Activated naive CD8-positive, alpha-beta T cell treated with anti-CD3 and anti-CD28 coated beads, Interleukin-2, amount 10 ng/mL, durations not matched to agents 7 days and 5 days (primary cell): ENCODE results near the gene KRTAP4-3. TPM values are rescaled to one million over a fixed set of nuclear protein-coding genes. Genes with fewer than 3 reads are reported as not detected.
"Not testable (repeated sequence)": the region's sequence is repeated elsewhere in the genome, so short reads cannot be mapped to it uniquely, and the experiment has no call there.

ENCODE experiments used
- ATAC-seq: fragments of 150-1000 bp; cut with Tn5 transposase; one replicate; pipeline ENCODE4 v1.10.0; 2021; ENCODE audit warnings: low read depth, moderate library complexity
- POLR2A ChIA-PET: fragments of 350-600 bp; sonication (Branson Sonifier 250); formaldehyde crosslinking; loops from one replicate; lab custom pipeline; 2021; ENCODE audit warnings: antibody characterized with exemption; lab: Charles Lee
- DNase-seq: peaks from one replicate; pipeline ENCODE4 v3.0.0; 2021
- H3K27ac Mint-ChIP-seq: one replicate; pipeline ENCODE4 v1.8.0; 2022; ENCODE audit warnings: mild to moderate bottlenecking, mixed read lengths
- H3K27me3 Mint-ChIP-seq: one replicate; pipeline ENCODE4 v1.8.0; 2022; ENCODE audit warnings: mild to moderate bottlenecking, moderate library complexity, mixed read lengths
- H3K36me3 Mint-ChIP-seq: one replicate; pipeline ENCODE4 v1.8.0; 2021; ENCODE audit warnings: mild to moderate bottlenecking, mixed read lengths
- H3K4me1 Mint-ChIP-seq: one replicate; pipeline ENCODE4 v1.8.0; 2021; ENCODE audit warnings: mixed read lengths
- H3K4me3 Mint-ChIP-seq: one replicate; pipeline ENCODE4 v1.8.0; 2022; ENCODE audit warnings: mild to moderate bottlenecking, moderate library complexity, mixed read lengths
- H3K9me3 Mint-ChIP-seq: one replicate; pipeline ENCODE4 v1.8.0; 2021; ENCODE audit warnings: mixed read lengths
- total RNA-seq, 2 experiments: library from RNA; stranded (reverse); gene quantifications; one replicate each; pipeline ENCODE4 v1.2.3, GENCODE V29; 2021

Gene KRTAP4-3
- total RNA-seq, 2 experiments from 2014 or later: not detected

DNA sequence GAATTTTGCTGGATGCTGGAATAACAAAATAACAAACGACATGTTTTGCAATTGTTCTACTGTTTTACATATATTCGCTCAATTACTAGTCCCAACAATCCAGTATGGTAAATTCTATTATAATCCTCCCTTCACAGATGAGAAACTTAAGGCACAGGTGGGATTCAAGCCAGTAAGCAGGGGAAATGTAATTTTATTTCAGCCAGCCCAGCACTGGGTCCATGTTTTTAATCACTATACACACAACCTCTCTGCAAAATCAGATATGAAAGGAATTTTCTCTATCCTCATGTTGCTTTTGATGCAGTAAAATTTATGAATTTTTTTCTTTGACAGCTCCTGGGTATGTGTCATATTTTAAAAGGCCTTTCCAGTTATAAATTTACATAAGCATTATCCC is 22.8 kb downstream of the KRTAP4-3 start:
- H3K36me3 Mint-ChIP-seq: peaks cover 5% of the 10 kb centered on the region
- no peak for DNase-seq
- H3K27me3 Mint-ChIP-seq: peaks cover 2% of the 10 kb centered on the region
- peaks cover 21% of the 10 kb centered on the region for H3K9me3 Mint-ChIP-seq
- POLR2A ChIA-PET: no interaction called here
- ATAC-seq: no peak
- H3K4me3 Mint-ChIP-seq: no peak overlapping the region
- H3K27ac Mint-ChIP-seq: no peak overlapping the region
- H3K4me1 Mint-ChIP-seq: no peaks in the 10 kb centered on the region

GRCh38 chr17:41144846-41145245 is 23.2 kb downstream of the KRTAP4-3 start:
- ATAC-seq: no peak
- H3K27ac Mint-ChIP-seq: no peak overlapping the region
- POLR2A ChIA-PET: no interaction called here
- peaks cover 21% of the 10 kb centered on the region for H3K9me3 Mint-ChIP-seq
- H3K27me3 Mint-ChIP-seq: peaks cover 2% of the 10 kb centered on the region
- DNase-seq: no peak
- no peak overlapping the region for H3K4me3 Mint-ChIP-seq
- H3K4me1 Mint-ChIP-seq: no peaks in the 10 kb centered on the region
- H3K36me3 Mint-ChIP-seq: peaks cover 5% of the 10 kb centered on the region

DNA sequence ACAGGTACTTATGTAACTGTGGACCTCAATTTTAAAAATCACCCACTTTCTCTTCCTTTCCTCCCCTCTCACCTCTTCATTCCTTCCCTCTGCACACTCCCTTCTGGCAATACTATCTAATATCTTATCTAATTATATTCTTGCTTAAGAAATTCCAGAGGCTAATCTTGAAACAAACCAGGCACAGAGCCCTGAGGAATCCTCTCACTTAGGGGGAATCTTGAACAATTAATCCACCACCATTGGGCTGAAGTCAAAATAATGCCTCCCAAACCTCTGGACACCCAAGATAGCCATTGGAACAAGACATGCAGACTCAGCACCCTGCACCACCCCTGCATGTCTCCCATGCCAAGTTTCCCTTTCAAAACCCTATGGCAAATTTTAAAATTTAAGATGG is 26.7 kb downstream of the KRTAP4-3 start:
- Mint-ChIP-seq H3K27ac (no peak overlapping the region), H3K9me3 (peaks cover 29% of the 10 kb centered on the region), H3K4me3 (no peak overlapping the region), H3K4me1 (no peaks in the 10 kb centered on the region), H3K27me3 (peaks cover 2% of the 10 kb centered on the region), H3K36me3 (peaks cover 7% of the 10 kb centered on the region)
- ATAC-seq (no peak), DNase-seq (no peak)
- POLR2A ChIA-PET: no interaction called here

- DNase-seq: no peak
- Mint-ChIP-seq H3K27ac (no peak within 1 kb of the TSS), H3K36me3 (peaks cover 7% of the 10 kb centered on the region), H3K27me3 (peaks cover 2% of the 10 kb centered on the region), H3K9me3 (peaks cover 29% of the 10 kb centered on the region), H3K4me3 (no peak within 1 kb of the TSS), H3K4me1 (no peaks in the 10 kb centered on the region)
- no peak for ATAC-seq
- POLR2A ChIA-PET: no interaction called here
Measured at GRCh38 chr17:41140360-41141131, 27.5 kb downstream of the KRTAP4-3 start, which contains the start of gene KRTAP4-6. TSS of gene KRTAP4-6 (minus strand) at chr17:41140544. CDS start at chr17:41140487, 57 bp downstream.

- DNase-seq, ATAC-seq, POLR2A ChIA-PET, H3K4me3 Mint-ChIP-seq, H3K4me1 Mint-ChIP-seq, H3K27me3 Mint-ChIP-seq, H3K27ac Mint-ChIP-seq, H3K36me3 Mint-ChIP-seq: not testable (repeated sequence)
- H3K9me3 Mint-ChIP-seq: peaks cover 29% of the 10 kb centered on the region
Measured at GRCh38 chr17:41139865-41140264, 28.2 kb downstream of the KRTAP4-3 start.

DNA sequence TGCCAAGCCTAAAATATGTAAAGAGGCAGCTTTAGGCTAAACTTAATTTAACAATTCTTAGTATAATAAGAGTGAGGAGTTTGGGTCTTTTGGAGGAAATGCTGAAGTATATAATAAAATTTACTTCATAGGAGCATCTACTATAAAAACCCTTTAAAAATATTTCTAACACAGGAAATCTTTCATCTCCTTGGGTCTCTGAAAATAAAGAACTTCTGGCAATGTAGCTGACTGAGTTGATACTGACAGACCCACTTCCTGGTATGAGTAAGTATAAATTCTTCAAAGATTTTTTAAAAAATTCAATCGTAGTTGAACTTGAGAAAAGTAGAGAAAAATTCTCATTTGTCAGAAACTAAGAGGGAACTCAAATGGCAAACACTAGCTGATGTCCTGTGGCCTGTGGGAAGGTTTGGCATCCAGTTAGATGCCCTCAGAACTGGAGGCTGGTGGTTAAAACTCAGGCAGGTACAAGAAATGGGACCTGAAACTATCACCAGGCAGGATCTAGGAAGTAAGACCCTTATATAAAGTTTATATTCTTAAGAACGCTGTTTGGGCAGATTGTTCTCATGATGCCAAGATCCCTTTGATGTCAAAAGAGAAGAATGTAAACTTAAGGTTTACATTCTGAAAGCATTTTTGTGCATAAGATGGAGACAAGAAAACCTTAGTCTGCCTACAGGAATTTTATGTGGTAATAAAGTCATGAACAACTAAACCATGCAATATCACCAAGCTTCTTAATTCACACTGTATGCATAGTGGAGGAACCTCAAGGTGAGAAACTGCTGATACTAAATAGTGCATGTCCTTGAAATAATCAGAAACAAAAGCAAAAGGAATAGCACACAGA is 33.9 kb downstream of the KRTAP4-3 start:
- Mint-ChIP-seq H3K9me3 (peaks cover 5% of the 10 kb centered on the region), H3K36me3 (no peaks in the 10 kb centered on the region), H3K27me3 (no peaks in the 10 kb centered on the region), H3K4me1 (peaks cover 5% of the 10 kb centered on the region), H3K4me3 (no peak overlapping the region), H3K27ac (no peak overlapping the region)
- no peak for ATAC-seq
- DNase-seq: no peak
- POLR2A ChIA-PET: no interaction called here

- POLR2A ChIA-PET: no interaction called here
- Mint-ChIP-seq H3K4me3 (no peak overlapping the region), H3K36me3 (no peaks in the 10 kb centered on the region), H3K27ac (no peak overlapping the region), H3K4me1 (peaks cover 5% of the 10 kb centered on the region), H3K9me3 (no peaks in the 10 kb centered on the region), H3K27me3 (peaks cover 2% of the 10 kb centered on the region)
- no peak for ATAC-seq
- no peak for DNase-seq
Measured at GRCh38 chr17:41131979-41132378, 36.0 kb downstream of the KRTAP4-3 start.

DNA sequence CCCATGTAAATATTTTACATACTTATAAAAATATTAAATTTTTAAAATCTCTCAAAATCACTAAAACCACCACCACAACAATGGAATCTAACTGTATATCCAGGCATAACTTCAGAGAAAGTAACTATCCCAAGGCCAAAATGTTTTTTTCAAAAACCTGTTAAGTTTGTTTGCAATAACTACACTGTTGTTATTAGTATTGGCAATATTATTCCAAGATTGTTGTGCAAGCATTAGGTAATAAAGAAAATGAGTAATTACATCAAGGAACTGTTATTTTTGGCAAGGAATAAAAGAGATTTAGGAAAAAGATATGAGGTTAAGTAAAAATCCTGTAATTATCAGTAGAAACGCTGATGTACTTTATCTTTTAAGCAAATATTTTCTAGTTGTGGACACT is 40.6 kb downstream of the KRTAP4-3 start:
- no peak overlapping the region for H3K27ac Mint-ChIP-seq
- peaks cover 2% of the 10 kb centered on the region for H3K27me3 Mint-ChIP-seq
- H3K36me3 Mint-ChIP-seq: no peaks in the 10 kb centered on the region
- POLR2A ChIA-PET: no interaction called here
- no peak overlapping the region for H3K4me3 Mint-ChIP-seq
- ATAC-seq: no peak
- DNase-seq: no peak
- peaks cover 10% of the 10 kb centered on the region for H3K4me1 Mint-ChIP-seq
- peaks cover 2% of the 10 kb centered on the region for H3K9me3 Mint-ChIP-seq

GRCh38 chr17:41126412-41126811 is 41.6 kb downstream of the KRTAP4-3 start:
- POLR2A ChIA-PET: interaction anchor here (0.6 kb wide), 1 partner anchor 564 kb away, joined by 3 read pairs; no protein-coding TSS in a partner anchor
- no peak overlapping the region for H3K27ac Mint-ChIP-seq
- peaks cover 2% of the 10 kb centered on the region for H3K27me3 Mint-ChIP-seq

GRCh38 chr17:41125064-41125463 is 43.0 kb downstream of the KRTAP4-3 start:
- Mint-ChIP-seq H3K27me3 (peaks cover 2% of the 10 kb centered on the region), H3K27ac (no peak overlapping the region), H3K4me3 (no peak overlapping the region), H3K36me3 (peaks cover 1% of the 10 kb centered on the region), H3K4me1 (peaks cover 13% of the 10 kb centered on the region), H3K9me3 (peaks cover 4% of the 10 kb centered on the region)
- DNase-seq (no peak), ATAC-seq (no peak)
- POLR2A ChIA-PET: no interaction called here

More at GRCh38 chr17:41126412-41126811, 41.6 kb downstream of the KRTAP4-3 start:
- no peak overlapping the region for H3K4me3 Mint-ChIP-seq
- H3K9me3 Mint-ChIP-seq: peaks cover 2% of the 10 kb centered on the region
- ATAC-seq (no peak), DNase-seq (no peak)
- H3K4me1 Mint-ChIP-seq: peaks cover 10% of the 10 kb centered on the region
- no peaks in the 10 kb centered on the region for H3K36me3 Mint-ChIP-seq

DNA sequence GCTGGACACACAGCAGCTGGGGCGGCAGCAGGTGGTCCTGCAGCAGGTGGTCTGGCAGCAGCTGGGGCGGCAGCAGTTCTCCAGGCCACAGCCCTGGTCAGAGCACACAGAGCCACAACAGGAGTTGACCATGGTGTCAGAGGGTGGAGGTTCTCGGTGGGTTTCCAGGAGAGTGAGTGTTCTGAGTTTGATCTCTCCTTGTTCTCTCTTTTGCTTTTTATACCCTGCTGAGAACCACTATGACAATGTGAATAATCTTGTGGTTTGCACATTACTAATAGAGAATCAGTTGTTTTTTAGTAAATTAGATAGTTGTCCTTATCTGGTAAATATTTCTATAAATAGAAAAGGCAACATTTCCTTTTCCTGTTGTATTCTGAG is 44.0 kb downstream of the KRTAP4-3 start, which contains the start of gene KRTAP4-12:
Gene KRTAP4-12 (minus strand): TSS at position 192 of the 381 bp plus-strand sequence. CDS start 60 bp downstream, at position 132.
- DNase-seq, H3K9me3 Mint-ChIP-seq, POLR2A ChIA-PET, H3K27me3 Mint-ChIP-seq, H3K36me3 Mint-ChIP-seq, H3K4me3 Mint-ChIP-seq, ATAC-seq: not testable (repeated sequence)
- H3K27ac Mint-ChIP-seq: peak within 1 kb of the TSS; percentile 8
- H3K4me1 Mint-ChIP-seq: peaks cover 16% of the 10 kb centered on the region

DNA sequence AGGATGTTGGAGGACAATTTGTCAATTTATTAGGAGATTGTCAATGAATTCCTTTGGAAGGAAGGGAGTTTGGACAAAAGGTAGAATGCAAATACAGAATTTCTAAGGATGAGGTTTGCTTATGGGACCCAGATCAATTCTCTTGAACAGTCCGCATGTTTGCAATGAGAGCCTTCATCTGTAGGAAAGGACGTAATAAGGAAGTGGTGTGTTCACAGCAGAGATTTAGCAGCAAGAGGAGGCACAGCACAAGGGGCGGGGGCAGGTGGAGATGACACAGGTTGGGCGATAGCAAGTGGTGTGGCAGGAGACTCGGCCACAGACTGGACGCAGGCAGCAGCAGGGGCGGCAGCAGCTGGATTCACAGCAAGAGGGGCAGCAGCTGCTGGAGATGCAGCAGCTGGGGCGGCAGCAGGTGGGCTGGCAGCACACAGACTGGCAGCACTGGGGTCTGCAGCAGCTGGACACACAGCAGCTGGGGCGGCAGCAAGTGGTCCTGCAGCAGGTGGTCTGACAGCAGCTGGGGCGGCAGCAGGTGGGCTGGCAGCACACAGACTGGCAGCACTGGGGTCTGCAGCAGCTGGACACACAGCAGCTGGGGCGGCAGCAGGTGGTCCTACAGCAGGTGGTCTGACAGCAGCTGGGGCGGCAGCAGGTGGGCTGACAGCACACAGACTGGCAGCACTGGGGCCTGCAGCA is 44.6 kb downstream of the KRTAP4-3 start:
- H3K27me3 Mint-ChIP-seq, DNase-seq, H3K36me3 Mint-ChIP-seq, ATAC-seq, H3K9me3 Mint-ChIP-seq, POLR2A ChIA-PET, H3K4me3 Mint-ChIP-seq: not testable (repeated sequence)
- Mint-ChIP-seq H3K27ac (peak overlapping the region; percentile 8), H3K4me1 (peaks cover 16% of the 10 kb centered on the region)

DNA sequence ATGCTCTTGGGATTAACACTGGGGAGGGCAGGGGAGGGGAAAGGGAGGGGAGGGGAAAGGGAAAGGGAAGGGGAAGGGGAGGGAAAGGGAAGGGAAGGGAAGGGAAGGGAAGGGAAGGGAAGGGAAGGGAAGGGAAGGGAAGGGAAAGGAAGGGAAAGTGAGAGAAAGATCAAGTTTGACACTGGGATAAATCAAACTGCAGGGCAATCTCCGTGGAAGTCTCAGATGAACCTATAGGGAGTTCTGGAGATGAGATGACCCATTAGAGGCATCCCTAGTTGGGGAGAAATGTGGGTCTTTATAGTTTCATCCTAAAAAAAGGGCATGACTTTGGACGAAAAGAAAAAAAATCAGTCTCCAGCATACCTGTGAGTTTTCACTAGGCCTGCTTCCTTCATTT is 46.3 kb downstream of the KRTAP4-3 start:
- Mint-ChIP-seq H3K27ac (no peak overlapping the region), H3K36me3 (peaks cover 1% of the 10 kb centered on the region), H3K9me3 (peaks cover 6% of the 10 kb centered on the region), H3K4me3 (no peak overlapping the region), H3K4me1 (peaks cover 16% of the 10 kb centered on the region), H3K27me3 (peaks cover 2% of the 10 kb centered on the region)
- DNase-seq (no peak), ATAC-seq (no peak)
- POLR2A ChIA-PET: no interaction called here
